Activated naive CD8-positive, alpha-beta T cell treated with anti-CD3 and anti-CD28 coated beads, Interleukin-2, amount 10 ng/mL, durations not matched to agents 7 days and 5 days (primary cell): Measurements from ENCODE around the gene HOXD10. TPM values are rescaled to one million over a fixed set of nuclear protein-coding genes. Genes with fewer than 3 reads are reported as not detected.
A peak's percentile ranks its signal among the peaks of the same experiment; 100 is the strongest.

Experiments used
- ATAC-seq: fragments of 150-1000 bp; cut with Tn5 transposase; one replicate; pipeline ENCODE4 v1.10.0; 2021; ENCODE audit warnings: low read depth, moderate library complexity
- POLR2A ChIA-PET: fragments of 350-600 bp; sonication (Branson Sonifier 250); formaldehyde crosslinking; loops from one replicate; lab custom pipeline; 2021; ENCODE audit warnings: antibody characterized with exemption; lab: Charles Lee
- DNase-seq: peaks from one replicate; pipeline ENCODE4 v3.0.0; 2021
- H3K27ac Mint-ChIP-seq: one replicate; pipeline ENCODE4 v1.8.0; 2022; ENCODE audit warnings: mild to moderate bottlenecking, mixed read lengths
- H3K27me3 Mint-ChIP-seq: one replicate; pipeline ENCODE4 v1.8.0; 2022; ENCODE audit warnings: mild to moderate bottlenecking, moderate library complexity, mixed read lengths
- H3K36me3 Mint-ChIP-seq: one replicate; pipeline ENCODE4 v1.8.0; 2021; ENCODE audit warnings: mild to moderate bottlenecking, mixed read lengths
- H3K4me1 Mint-ChIP-seq: one replicate; pipeline ENCODE4 v1.8.0; 2021; ENCODE audit warnings: mixed read lengths
- H3K4me3 Mint-ChIP-seq: one replicate; pipeline ENCODE4 v1.8.0; 2022; ENCODE audit warnings: mild to moderate bottlenecking, moderate library complexity, mixed read lengths
- H3K9me3 Mint-ChIP-seq: one replicate; pipeline ENCODE4 v1.8.0; 2021; ENCODE audit warnings: mixed read lengths
- total RNA-seq, 2 experiments: library from RNA; stranded (reverse); gene quantifications; one replicate each; pipeline ENCODE4 v1.2.3, GENCODE V29; 2021

Gene HOXD10
- total RNA-seq, 2 experiments from 2014 or later = not detected

DNA sequence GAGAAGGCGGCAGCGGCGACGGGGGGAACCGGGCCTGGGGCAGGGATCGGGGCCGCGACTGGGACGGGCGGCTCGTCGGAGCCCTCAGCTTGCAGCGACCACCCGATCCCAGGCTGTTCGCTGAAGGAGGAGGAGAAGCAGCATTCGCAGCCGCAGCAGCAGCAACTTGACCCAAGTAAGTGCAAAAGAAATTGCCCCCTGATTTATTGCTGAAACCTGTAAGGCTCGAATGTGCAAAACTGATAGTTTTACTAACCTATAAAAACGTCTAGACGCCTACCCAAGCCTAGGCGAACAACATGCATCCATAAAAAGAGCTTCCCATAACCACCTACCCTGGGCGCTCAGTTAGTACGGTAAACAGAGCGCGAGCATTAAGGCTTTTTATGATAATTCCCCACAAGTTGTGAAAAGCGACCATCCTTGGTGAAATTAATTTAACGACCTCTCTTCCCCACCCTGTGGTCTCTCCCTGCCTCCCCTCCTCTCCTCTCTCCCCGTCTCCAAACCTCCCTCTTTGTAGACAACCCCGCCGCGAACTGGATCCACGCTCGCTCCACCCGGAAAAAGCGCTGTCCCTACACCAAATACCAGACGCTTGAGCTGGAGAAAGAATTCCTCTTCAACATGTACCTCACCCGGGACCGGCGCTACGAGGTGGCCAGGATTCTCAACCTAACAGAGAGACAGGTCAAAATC is 7.0 kb downstream of the HOXD10 start:
- ATAC-seq = no peak
- H3K9me3 Mint-ChIP-seq = peaks cover 2% of the 10 kb centered on the region
- no peak for DNase-seq
- H3K36me3 Mint-ChIP-seq = no peaks in the 10 kb centered on the region
- peaks cover 85% of the 10 kb centered on the region for H3K27me3 Mint-ChIP-seq
- POLR2A ChIA-PET = no interaction called here
- H3K4me1 Mint-ChIP-seq = peaks cover 12% of the 10 kb centered on the region
- H3K27ac Mint-ChIP-seq = peak overlapping the region; percentile 65
- H3K4me3 Mint-ChIP-seq = peak overlapping the region; percentile 39

DNA sequence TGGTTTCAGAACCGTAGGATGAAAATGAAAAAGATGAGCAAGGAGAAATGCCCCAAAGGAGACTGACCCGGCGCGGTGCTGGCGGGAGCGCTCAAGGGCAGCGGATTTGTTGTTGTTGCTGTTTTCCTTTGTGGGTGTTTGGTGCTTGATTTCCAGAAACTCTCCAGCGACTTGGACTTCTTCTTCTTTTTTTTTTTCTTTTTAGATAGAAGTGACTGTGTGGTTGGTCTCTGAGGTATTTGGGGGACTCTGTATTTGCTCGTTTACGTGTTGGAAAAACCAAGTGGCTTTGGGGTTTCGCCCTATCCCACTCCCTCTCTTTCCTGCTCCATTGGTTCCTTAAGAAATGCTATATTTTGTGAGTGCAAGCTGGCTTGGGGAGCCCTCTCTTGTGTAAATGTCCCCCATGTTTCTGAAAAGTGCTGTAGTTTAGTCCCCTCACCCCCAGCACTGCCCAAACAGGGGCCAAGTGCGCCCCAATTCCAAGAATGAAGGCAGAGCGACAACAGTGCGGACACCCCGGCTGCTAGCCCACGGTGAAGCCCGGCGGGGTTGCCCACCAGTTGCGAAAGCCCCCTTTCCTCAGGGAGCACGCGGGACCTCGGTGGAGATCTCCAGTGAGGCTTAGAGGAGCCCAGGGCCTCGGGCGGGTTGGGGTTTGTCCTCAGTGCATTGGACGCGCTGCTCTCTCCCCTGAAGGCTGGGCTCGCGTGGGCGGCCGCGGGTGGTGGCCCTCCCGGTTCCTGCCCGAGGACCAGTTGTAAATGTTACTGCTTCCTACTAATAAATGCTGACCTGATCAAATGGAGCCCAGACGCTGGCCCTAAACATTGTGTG is 7.8 kb downstream of the HOXD10 start:
- Mint-ChIP-seq H3K4me1 (peaks cover 12% of the 10 kb centered on the region), H3K27ac (peak overlapping the region; percentile 65), H3K9me3 (no peaks in the 10 kb centered on the region), H3K36me3 (no peaks in the 10 kb centered on the region), H3K27me3 (peaks cover 87% of the 10 kb centered on the region), H3K4me3 (peak overlapping the region; percentile 39)
- POLR2A ChIA-PET = no interaction called here
- DNase-seq = no peak
- no peak for ATAC-seq

DNA sequence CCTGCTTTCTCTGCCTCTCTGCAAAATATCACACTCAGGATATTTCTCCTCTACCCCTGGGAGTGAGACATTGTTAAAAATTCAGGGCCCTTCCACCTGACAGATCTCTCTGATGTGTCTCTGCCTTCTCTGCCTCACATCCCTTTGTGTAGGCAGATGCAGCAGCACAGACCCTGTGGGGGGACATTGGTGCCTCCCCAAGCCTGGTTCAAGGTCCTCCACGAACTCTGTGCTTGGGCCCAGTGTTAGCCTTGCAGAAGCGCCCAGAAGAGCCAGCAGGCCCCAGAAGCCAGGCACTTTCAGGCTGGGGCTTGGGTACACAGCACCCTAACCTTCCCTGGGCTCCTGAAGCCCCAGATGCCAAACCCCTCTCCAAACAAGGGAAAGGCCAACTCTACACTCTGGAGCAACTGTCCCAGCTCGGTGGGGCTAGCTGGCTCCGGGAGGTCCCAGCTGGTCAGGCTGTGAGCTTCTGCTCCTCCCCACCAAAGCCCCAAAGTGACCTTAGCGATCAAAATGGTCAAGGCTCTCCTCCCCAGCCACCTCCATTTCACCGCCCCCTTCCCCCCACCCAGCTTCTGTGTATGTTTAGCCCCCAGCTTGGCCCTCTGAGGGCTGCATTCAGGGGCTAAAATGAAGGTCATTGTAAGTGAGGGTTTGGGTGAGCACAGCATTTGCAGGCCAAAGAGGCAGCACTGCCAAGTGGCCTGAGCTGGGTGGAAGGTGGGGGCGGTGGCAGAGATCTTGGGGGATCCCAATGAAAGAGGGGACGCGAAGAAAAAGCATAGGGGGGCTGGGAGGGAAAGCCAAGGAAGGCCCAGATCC is 8.6 kb downstream of the HOXD10 start:
- Mint-ChIP-seq H3K4me1 (peaks cover 12% of the 10 kb centered on the region), H3K27ac (no peak overlapping the region), H3K27me3 (peaks cover 79% of the 10 kb centered on the region), H3K9me3 (no peaks in the 10 kb centered on the region), H3K36me3 (no peaks in the 10 kb centered on the region), H3K4me3 (no peak overlapping the region)
- no peak for DNase-seq
- no peak for ATAC-seq
- POLR2A ChIA-PET = no interaction called here

DNA sequence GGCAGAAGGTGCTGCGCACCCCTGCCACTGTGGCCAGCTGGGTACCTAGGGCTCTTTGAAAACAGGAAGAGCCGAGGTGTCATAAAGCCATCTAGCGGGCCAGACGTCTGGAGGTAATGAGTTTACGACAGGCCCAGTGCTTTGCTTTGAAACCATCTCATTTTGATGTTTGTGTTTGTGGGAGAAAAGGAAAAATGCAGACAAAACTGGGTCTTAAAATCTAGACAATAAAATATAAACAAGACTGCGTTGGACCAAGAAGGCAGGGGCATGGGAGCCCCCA is 9.1 kb downstream of the HOXD10 start:
- no peak for ATAC-seq
- H3K27ac Mint-ChIP-seq = no peak overlapping the region
- no peak overlapping the region for H3K4me3 Mint-ChIP-seq
- DNase-seq = no peak
- peaks cover 12% of the 10 kb centered on the region for H3K4me1 Mint-ChIP-seq
- no peaks in the 10 kb centered on the region for H3K9me3 Mint-ChIP-seq
- H3K36me3 Mint-ChIP-seq = no peaks in the 10 kb centered on the region
- peaks cover 75% of the 10 kb centered on the region for H3K27me3 Mint-ChIP-seq
- POLR2A ChIA-PET = no interaction called here

DNA sequence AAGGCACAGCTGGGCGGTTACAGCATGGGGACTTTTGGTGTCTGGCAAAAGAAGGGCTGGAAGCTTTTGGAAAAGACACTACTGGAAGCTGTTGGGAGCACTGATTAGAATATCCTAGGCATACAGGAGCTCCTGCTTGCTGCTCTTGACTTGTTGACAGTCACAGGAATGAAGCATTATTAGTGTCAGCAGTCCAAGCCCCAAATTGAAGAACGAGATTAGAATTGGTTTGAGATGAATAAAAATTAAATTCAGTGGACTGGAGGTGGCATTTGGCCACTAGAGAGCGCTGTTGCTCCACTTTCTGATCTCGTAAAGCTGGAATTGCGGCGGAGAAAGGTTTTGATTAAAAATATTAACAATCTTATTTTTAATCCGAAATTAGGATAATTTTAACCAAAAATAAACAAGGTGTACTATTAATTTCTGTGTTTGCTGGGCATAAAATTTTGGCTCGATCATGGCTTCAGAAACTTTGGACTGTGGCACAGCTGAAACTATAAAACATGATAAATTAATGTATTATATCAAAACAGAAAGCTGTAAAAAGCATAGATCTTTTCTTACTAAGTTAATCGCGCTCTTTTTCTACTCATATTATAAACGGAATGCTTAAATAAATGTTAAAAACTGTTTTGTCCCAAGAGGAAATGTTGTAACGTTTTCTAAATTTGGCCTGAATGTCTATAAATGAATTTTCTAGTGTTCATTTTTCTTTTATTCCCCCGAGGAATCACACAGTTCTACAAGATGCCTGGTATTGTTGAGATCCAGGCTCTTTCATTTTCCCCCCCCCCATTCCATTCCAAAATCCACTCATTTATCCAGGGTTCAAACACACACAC is 10.6 kb downstream of the HOXD10 start:
- DNase-seq (no peak), ATAC-seq (no peak)
- Mint-ChIP-seq H3K27ac (no peak overlapping the region), H3K36me3 (no peaks in the 10 kb centered on the region), H3K4me1 (peaks cover 17% of the 10 kb centered on the region), H3K4me3 (no peak overlapping the region), H3K9me3 (no peaks in the 10 kb centered on the region), H3K27me3 (peaks cover 80% of the 10 kb centered on the region)
- POLR2A ChIA-PET = no interaction called here

DNA sequence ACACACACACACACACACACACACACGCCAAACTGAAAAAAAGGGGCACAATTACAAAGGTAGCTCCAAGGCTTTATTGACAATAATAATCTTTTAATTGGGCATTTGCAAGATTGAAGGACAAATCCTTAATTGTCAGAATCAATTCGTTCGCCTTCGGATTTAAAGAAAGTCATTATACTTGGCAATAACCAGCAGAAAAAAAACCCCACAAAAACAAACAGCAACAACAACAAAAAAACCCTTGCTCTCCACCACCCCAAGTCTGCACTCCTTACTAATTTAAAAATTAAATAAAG is 11.1 kb downstream of the HOXD10 start:
- Mint-ChIP-seq H3K36me3 (no peaks in the 10 kb centered on the region), H3K4me1 (peaks cover 21% of the 10 kb centered on the region), H3K4me3 (no peak overlapping the region), H3K27me3 (peaks cover 83% of the 10 kb centered on the region), H3K9me3 (no peaks in the 10 kb centered on the region), H3K27ac (no peak overlapping the region)
- POLR2A ChIA-PET = no interaction called here
- no peak for DNase-seq
- ATAC-seq = no peak

DNA sequence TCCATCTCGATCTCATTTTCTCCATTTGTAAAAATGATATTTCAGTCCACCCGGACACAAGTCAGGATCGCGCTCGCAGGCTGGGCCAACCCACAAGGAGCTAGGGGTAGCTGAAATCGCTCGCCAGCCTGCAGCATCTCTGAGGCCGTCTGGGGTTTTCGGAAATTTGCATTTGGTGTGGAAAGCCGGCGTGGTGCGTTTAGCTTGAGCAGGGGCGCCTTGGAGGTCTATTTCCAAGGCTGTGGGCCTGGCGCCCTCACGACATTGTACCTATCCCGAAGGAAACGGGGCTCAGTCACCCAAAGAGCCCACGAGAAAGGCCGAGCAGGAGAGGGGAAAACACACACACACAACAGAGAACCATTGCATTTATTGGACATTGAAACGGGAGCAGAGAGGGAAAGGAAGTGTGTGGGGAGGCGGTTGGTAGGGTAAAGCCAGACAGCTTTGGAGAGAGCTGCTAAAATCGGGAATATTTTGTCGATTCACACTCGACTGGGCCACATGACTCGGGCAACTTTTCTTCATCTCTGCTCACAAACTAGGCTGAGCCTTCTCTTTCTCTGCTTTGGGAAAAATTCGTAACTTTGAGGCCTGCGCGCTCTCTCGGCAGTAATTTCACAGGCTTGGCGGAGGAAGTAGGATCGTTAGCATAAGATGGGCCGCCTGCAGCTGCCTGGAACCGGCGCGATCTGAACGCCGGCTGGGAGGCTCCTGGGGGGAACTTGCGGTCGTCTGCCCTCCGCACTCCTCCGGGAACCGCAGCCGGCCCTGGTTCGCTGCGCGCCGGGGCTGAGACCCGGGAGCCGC is 11.8 kb downstream of the HOXD10 start:
- Mint-ChIP-seq H3K36me3 (no peaks in the 10 kb centered on the region), H3K27ac (peak overlapping the region; percentile 40), H3K4me3 (peak overlapping the region; percentile 5), H3K9me3 (no peaks in the 10 kb centered on the region), H3K27me3 (peaks cover 87% of the 10 kb centered on the region), H3K4me1 (peaks cover 21% of the 10 kb centered on the region)
- POLR2A ChIA-PET = no interaction called here
- ATAC-seq = no peak
- DNase-seq = no peak

DNA sequence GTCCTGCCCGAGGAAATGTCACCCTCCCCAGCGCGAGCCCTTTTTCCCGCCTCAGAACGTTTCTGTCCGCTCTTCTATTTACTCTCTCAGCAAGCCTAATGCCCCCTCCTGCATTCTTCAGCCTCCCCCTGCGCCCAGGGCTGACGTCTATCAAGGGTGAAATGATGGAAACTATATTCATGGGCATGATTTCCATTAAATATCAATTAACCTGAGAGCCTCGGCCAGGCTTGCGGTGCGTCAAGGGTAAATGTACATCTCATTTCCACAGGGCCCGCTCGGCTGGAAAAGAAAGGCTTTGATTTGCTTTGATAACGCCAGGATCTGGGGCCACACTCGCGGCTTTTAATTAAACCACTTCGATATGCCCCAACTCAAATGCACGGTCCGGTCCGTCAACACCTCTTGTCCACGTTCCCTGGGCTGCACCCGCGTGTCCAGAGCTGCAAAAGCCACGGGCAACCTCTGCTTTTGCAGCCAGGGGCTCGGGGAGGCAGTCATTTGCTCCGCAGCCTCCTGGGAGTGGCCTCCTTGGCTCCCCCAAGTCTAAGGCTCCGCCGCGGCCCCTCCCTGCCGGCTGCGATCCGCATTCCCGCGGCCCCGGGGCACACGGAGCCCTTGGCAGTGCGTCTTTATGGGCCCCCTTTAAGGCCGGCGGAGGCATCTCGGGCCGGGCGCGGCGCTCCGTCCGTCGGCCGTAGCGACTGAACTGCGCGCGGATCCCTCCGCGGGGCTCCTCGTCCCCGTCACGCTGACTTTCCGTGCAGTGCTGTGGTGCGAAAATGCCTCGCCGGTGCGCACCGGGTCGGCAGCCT is 12.6 kb downstream of the HOXD10 start, which contains the start of gene HOXD8:
Gene HOXD8, plus strand, starts transcription at position 724 of the 815 bp plus-strand sequence. CDS start 662 bp downstream, outside the sequence.
- no peak for ATAC-seq
- Mint-ChIP-seq H3K4me1 (peaks cover 18% of the 10 kb centered on the region), H3K4me3 (peak within 1 kb of the TSS; percentile 26), H3K27me3 (peaks cover 87% of the 10 kb centered on the region), H3K27ac (peak within 1 kb of the TSS; percentile 68), H3K9me3 (no peaks in the 10 kb centered on the region), H3K36me3 (no peaks in the 10 kb centered on the region)
- DNase-seq = peak; percentile 49
- POLR2A ChIA-PET = no interaction called here

DNA sequence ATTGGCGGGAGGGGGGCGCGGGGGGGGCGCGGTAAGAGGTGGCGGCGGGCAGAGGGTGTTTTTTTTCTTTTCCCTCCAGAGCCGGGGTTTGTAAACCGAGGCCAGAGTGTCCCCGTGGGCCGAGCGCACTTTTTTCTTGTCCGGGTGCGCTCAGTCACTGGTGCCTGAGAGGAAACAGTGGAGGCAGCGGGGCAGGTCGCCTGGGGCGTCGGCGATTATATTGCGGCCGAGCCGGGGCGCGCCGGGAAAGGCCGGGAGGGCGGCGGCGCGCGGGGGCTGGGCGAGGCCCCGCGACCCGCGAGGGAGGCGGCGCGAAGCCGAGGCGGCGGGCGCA is 13.2 kb downstream of the HOXD10 start:
- no peak for ATAC-seq
- no peak for DNase-seq
- Mint-ChIP-seq H3K4me1 (peaks cover 16% of the 10 kb centered on the region), H3K27ac (no peak overlapping the region), H3K36me3 (no peaks in the 10 kb centered on the region), H3K27me3 (peaks cover 87% of the 10 kb centered on the region), H3K4me3 (peak overlapping the region; percentile 25), H3K9me3 (no peaks in the 10 kb centered on the region)
- POLR2A ChIA-PET = no interaction called here

DNA sequence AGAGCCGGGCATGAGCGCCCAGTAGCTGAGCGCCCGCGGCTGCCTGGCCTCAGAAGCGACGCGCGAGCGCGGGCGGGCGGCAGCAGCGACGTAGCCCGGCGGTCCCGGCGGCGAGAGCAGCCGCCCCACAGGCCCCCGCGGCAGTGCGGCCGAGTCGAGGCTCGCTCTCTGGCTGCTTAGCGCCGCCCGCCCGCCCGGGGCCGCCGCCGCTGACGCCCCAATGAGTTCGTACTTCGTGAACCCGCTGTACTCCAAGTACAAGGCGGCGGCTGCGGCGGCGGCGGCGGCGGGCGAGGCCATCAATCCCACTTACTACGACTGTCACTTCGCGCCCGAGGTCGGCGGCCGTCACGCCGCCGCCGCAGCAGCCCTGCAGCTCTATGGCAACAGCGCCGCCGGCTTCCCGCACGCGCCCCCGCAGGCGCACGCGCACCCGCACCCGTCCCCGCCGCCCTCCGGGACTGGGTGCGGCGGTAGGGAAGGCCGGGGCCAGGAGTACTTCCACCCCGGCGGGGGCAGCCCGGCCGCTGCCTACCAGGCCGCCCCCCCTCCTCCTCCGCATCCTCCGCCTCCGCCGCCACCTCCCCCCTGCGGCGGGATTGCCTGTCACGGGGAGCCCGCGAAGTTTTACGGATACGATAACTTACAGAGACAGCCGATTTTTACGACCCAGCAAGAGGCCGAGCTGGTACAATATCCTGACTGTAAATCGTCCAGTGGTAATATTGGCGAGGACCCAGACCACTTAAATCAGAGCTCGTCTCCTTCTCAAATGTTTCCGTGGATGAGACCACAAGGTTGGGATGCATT is 13.8 kb downstream of the HOXD10 start:
- Mint-ChIP-seq H3K27ac (peak overlapping the region; percentile 68), H3K4me3 (peak overlapping the region; percentile 26), H3K27me3 (peaks cover 87% of the 10 kb centered on the region), H3K9me3 (no peaks in the 10 kb centered on the region), H3K36me3 (no peaks in the 10 kb centered on the region), H3K4me1 (peaks cover 17% of the 10 kb centered on the region)
- ATAC-seq = no peak
- peak; percentile 53 for DNase-seq
- POLR2A ChIA-PET = no interaction called here
